HL-60/S4 treated with phorbol 12-myristate 13-acetate at 8.2 ng/mL for 4 days and 3 days (cell line): ENCODE measurements around the gene PLA2G4D.

Experiments
- in situ Hi-C: fragments of 300-500 bp; cut with MboI; formaldehyde crosslinking; loops from 2 replicates; pipeline ENCODE4 v1.15.0; 2022; ENCODE audit warnings: low sequenced_read_pairs

Gene PLA2G4D

DNA sequence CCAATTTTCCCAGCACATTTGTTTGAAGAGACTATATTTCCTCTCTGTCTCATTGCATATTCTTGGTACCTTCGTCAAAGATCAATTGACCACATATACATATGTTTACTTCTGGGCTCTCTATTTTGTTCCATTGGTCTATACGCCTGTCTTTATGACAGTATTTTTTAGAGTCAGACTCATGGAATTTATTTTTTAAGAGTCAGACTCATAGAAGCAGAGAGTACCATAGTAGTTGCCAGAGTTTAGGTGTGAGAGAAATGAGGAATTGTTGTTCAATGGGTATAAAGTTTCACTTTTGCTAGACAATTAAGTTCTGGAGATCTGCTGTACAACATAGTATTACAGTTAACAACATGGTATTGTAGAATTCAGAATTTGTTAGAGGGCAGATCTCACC, 35.0 kb upstream of the PLA2G4D start:
- in situ Hi-C loops = loop anchor here (25.0 kb wide), 1 partner anchor 142 kb away; no protein-coding TSS in a partner anchor

- in situ Hi-C loops = loop anchor here (25.0 kb wide), 1 partner anchor 141 kb away; no protein-coding TSS in a partner anchor
Observed at GRCh38 chr15:42128476-42128875, 34.1 kb upstream of the PLA2G4D start.

DNA sequence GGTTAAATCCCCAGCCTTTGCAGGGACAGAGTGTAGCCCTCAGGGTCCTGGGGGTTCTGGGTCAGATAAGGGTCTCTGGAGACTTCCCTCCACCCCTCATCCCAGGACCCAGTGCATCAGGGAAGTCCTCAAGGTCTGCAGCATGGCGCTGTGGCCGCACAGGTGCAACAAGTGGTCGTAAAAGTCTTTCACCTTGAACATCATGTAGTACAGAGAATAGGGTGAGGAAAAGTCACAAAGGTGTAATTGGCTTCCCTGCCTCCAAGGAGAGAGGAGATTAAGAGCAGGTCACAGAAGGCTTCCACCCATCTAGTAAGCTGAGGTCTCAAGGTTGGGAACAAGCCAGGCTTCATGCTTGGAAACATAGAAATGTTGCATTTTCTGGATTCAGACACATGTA, 29.2 kb upstream of the PLA2G4D start:
- in situ Hi-C loops = no loop called here

- in situ Hi-C loops = no loop called here
Observed at GRCh38 chr15:42121682-42122081, 27.3 kb upstream of the PLA2G4D start.

GRCh38 chr15:42121021-42121420, 26.7 kb upstream of the PLA2G4D start:
- in situ Hi-C loops = no loop called here

DNA sequence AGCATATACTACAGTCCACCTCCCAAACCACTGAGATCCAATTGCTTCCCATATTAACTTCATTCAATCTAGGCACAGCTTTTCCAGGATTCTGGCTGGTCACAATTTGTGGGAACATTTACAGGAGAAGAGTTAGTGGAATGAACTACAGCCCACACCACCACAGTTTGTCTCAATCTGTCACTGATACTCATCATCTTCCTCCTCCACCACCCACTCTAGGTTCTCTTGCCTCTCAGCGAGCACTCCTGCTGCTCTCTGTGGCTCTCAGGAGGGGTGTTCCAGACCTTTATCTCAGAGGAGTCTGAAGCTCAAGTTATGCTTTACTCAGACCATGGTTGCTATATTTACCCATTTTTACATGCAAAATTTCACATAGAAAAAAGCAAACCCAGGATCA, 25.9 kb upstream of the PLA2G4D start:
- in situ Hi-C loops = no loop called here

DNA sequence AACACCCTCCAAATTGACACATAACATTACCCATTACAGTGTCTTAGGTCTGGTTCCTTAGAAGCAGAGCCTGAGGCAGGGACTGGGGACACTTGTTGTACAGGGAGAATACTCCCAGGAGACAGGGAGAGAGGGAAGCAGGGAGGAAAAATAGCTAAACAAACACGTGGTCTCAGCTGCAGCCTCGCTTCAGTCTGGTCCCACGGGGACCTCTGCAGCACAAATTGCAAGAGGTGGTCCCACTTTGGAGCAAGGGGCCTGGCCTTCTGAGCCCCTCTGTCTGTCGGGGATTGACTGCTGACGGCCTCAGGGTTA, 25.0 kb upstream of the PLA2G4D start:
- in situ Hi-C loops = no loop called here

- in situ Hi-C loops = no loop called here
Observed at GRCh38 chr15:42118650-42119445, 24.5 kb upstream of the PLA2G4D start.

DNA sequence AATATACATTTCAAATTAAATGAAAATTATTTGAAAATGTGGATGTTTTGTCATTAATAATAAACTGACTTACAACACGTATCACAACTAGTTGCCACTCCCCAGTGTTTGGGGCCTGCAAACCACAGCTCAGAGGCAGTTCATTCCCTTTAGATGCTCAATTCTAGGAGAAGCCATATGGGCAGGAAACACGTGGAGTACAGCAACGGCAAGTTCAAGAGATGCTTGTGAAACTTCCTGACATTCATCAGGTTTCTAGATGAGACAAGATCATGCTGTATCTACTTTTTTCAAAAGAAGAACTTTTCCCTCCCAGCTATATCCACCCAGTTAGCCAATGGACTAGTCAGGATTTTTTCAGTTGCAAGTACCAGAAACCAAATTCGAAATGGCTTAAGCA, 17.6 kb upstream of the PLA2G4D start:
- in situ Hi-C loops = no loop called here

- in situ Hi-C loops = no loop called here
Observed at GRCh38 chr15:42110367-42110766, 16.0 kb upstream of the PLA2G4D start.

GRCh38 chr15:42108806-42109205, 14.4 kb upstream of the PLA2G4D start:
- in situ Hi-C loops = no loop called here

DNA sequence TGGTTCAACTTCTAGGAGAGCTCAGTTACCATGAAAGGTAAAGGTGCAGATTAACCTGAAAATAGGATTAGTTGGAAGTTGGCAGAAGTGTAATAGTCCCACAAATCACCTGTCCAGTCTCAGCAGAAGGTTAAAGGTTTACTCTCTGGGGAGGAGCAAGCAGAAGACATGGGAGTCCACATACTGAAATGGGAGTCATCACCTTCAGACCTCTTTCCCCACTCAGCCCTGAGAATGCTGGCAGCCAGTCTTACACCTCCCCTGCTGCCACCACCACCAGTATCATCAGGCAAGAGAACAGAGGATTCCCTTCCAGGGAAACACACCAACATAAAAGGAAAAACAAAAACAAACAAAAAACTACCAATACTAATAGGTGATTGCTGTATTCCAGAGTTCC, 13.8 kb upstream of the PLA2G4D start:
- in situ Hi-C loops = no loop called here

DNA sequence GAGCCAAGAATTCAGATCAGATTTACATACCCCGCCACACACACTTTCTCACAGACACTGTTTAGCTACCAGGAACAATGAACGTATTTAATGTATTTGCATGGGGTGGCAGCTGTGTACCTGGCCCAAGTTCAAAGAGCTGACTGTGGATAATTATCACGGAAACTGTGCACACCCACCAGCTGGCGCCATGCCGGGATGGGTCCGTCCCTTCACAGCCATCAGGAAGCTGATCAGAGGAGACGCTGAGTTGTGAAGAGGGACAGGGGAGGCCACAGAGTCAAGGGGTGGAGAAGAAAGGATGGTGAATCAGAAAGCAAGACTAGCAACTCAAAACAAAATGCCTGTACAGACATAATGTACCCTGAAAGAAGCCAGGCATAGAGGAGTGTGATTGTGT, 13.1 kb upstream of the PLA2G4D start:
- in situ Hi-C loops = no loop called here

DNA sequence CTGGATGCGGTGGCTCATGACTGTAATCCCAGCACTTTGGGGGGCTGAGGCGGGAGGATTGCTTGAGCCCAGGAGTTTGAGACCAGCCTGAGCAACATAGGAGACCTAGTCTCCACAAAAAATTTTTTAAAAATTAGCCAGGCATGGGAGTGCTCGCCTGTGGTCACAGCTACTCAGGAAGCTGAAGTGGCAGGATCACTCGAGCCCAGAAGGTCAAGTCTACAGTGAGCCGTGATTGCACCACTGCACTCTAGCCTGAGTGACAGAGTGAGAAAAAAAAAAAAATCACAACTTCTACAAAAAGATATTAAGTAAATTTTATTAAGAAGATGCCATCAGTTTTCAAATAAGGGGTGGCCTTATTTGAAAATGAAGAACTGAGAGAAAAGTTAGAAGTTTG, 11.9 kb upstream of the PLA2G4D start:
- in situ Hi-C loops = no loop called here

- in situ Hi-C loops = no loop called here
Observed at GRCh38 chr15:42104095-42104891, 9.9 kb upstream of the PLA2G4D start.

DNA sequence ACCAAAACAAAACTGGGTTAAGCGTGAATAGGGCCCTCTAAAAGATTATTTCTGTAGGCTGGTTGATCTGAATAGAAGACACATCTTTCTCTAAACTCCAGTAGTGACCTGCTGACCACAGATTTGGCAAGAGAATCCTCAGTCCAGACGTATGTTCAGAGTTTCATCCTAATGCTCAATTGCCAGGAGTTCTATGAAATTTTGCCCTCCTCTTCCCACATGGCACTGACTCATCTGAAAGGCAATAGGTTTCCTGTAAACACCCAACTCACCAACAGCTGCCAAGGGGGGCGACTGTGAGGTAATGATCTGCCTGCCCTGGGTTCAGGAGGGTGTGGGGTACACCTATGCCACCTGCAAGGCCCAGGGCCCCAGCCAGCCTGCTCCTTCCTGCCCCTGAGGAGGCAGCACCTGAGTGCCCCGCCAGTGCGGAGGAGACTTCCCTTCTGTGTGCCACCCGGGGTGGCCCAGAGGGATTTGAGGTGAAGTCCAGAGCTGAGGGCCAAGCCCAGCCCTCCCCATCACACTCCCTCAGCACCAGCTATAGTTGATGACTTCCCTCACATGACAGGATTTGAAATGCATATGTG, 8.4 kb upstream of the PLA2G4D start:
- in situ Hi-C loops = no loop called here

- in situ Hi-C loops = no loop called here
Observed at GRCh38 chr15:42101861-42102260, 7.5 kb upstream of the PLA2G4D start.

DNA sequence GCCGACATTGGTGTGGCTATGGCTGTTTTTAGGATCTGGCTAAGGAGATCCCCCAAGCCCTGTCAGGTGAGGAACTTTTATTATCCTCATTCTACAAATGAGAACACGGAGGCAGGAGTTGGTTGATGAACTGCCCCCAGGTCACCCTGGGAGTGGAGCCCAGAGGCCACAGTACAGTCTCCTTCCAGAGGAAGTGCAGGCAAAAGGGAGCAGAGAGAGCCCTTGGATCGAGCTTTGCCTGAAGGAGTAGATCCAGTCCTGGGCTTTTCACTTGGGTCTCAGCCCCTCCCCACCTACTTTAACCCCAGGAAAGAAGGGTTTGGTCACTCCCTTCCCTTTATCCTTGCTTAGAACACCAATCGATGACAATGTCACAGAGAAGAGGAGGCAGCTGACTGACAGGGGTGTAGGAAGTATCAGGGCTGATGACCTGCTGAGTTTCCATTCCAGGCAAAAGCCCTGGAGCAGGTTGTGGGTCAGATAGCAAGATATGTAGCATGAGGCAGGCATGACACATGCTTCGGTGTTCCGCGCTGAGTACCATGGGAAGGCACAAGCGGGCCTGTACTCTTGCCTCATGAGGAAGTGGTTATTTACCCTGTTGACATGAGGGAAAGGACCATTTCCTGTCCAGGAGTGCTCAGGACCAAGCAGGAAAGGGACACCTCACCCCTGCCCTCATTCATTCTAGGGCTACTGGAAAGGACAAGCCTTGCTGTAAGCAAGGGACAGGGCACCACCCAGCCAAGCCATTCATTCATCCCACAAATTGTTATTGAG, 5.8 kb upstream of the PLA2G4D start:
- in situ Hi-C loops = no loop called here

- in situ Hi-C loops = no loop called here
Observed at GRCh38 chr15:42097018-42097417, 2.7 kb upstream of the PLA2G4D start.

- in situ Hi-C loops = no loop called here
Observed at GRCh38 chr15:42093966-42094365, 396 bp downstream of the PLA2G4D start.
